A673 (cell line): Measurements from ENCODE around the gene RIMS1. TPM values are rescaled to one million over a fixed set of nuclear protein-coding genes. Genes with fewer than 3 reads are reported as not detected.

Source experiments
- BruUV-seq: library from RNA; stranded (reverse); fragments of 400-500 nt; replicated peaks from 2 replicates; lab custom pipeline; 2021; lab: Mats Ljungman, UMichigan
- CTCF ChIA-PET: fragments of 300-600 bp; sonication (Branson Sonifier 250); formaldehyde crosslinking; loops from one replicate; lab custom pipeline; 2022; ENCODE audit warnings: antibody characterized with exemption; lab: Charles Lee
- POLR2A ChIA-PET: fragments of 300-600 bp; sonication (Branson Sonifier 250); formaldehyde crosslinking; loops from one replicate; lab custom pipeline; 2022; ENCODE audit warnings: antibody characterized with exemption; ENCODE audit not compliant: low non-redundant PET; lab: Charles Lee
- DNase-seq: peaks from one replicate; pipeline ENCODE4 v3.0.0-alpha.2; 2015; ENCODE audit warnings: low spot score
- H3K27ac ChIP-seq: fragments of 200-600 bp; sonication (generic); 2 replicates; pipeline ENCODE4 v1.5.1; 2016; ENCODE audit warnings: mixed run types, low read depth, mild to moderate bottlenecking, mixed read lengths, antibody characterized with exemption, low read length; ENCODE audit not compliant: poor library complexity, severe bottlenecking
- H3K27me3 ChIP-seq: fragments of 200-600 bp; sonication (generic); replicated peaks from 2 replicates; pipeline ENCODE4 v1.6.1; 2017; ENCODE audit warnings: mixed run types, low read depth, mild to moderate bottlenecking, mixed read lengths, antibody characterized with exemption, low read length; ENCODE audit not compliant: insufficient read depth, poor library complexity
- H3K36me3 ChIP-seq: fragments of 200-600 bp; sonication (generic); 2 replicates; pipeline ENCODE4 v1.6.1; 2016; ENCODE audit warnings: mixed run types, mild to moderate bottlenecking, mixed read lengths, antibody characterized with exemption, low read length; ENCODE audit not compliant: insufficient read depth, poor library complexity, severe bottlenecking
- H3K4me1 ChIP-seq: fragments of 200-600 bp; sonication (generic); 2 replicates; pipeline ENCODE4 v1.6.1; 2017; ENCODE audit warnings: mixed run types, mild to moderate bottlenecking, mixed read lengths, antibody characterized with exemption, low read length; ENCODE audit not compliant: insufficient read depth, poor library complexity, severe bottlenecking
- H3K4me3 ChIP-seq: fragments of 200-600 bp; sonication (generic); 2 replicates; pipeline ENCODE4 v1.5.1; 2016; ENCODE audit warnings: low read depth, mixed run types, mild to moderate bottlenecking, mixed read lengths, low read length; ENCODE audit not compliant: poor library complexity, severe bottlenecking
- H3K9me3 ChIP-seq: fragments of 200-600 bp; sonication (generic); 2 replicates; pipeline ENCODE4 v1.6.1; 2016; ENCODE audit warnings: mixed run types, low read depth, mild to moderate bottlenecking, mixed read lengths, antibody characterized with exemption, low read length; ENCODE audit not compliant: poor library complexity, severe bottlenecking
- EZH2 ChIP-seq: fragments of 200-600 bp; sonication (generic); IDR thresholded peaks from 2 replicates; pipeline ENCODE4 v1.6.1; 2017; ENCODE audit warnings: borderline replicate concordance, low read depth, mild to moderate bottlenecking, mixed read lengths, antibody characterized with exemption, low read length; ENCODE audit not compliant: poor library complexity, severe bottlenecking
- intact Hi-C: fragments of 100-400 bp; cut with micrococcal nuclease; formaldehyde crosslinking; loops from one replicate; pipeline ENCODE4 v1.10.0; 2022; ENCODE audit not compliant: unreplicated experiment
- total RNA-seq: library from RNA; stranded (reverse); gene quantifications from 2 replicates; pipeline ENCODE4 v1.2.3, GENCODE V29; 2021
- TF ChIP-seq, protein P1 (sequence below): fragments of 300-800, 200-600 bp; sonication (generic); conservative IDR thresholded peaks from 2 replicates; pipeline ENCODE4 v1.5.1; 2017; ENCODE audit warnings: low read depth, mild to moderate bottlenecking, antibody characterized with exemption, low read length, moderate library complexity, mixed read lengths

RIMS1 gene
- total RNA-seq, 1 experiment from 2014 or later = 1.3 TPM

DNA sequence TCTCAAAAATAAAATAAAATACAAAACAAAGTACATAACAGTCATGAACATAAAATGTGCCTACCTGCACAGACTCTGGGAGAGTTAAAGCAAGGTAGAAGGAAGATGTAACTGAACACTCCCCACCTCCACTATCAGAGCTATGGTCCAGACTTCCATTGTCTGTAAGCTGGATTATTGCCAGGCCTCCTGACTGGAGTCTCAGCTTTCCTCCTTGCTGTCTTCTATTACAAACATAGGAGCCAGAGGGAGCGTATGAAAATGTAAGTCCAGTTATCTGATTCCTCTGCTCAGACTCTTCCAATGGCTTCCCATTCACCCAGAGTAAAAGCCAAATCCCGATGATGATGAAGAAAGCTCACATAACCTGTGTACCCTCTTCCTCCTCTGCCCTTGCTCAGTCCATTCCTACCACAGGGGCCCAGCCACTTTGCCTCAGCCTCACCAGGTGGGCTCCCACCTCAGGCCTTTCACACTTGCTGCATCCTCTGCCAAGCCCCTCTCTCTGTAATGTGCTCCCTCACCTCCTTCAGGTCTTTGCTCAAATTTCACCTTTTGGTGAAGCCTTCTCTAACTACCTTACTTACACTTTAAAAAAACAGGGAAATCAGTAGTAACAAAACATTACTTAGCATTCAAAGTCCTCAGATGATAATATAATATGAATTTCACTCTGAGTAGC is 194.1 kb downstream of the RIMS1 start:
- TF ChIP-seq, protein P1, sequence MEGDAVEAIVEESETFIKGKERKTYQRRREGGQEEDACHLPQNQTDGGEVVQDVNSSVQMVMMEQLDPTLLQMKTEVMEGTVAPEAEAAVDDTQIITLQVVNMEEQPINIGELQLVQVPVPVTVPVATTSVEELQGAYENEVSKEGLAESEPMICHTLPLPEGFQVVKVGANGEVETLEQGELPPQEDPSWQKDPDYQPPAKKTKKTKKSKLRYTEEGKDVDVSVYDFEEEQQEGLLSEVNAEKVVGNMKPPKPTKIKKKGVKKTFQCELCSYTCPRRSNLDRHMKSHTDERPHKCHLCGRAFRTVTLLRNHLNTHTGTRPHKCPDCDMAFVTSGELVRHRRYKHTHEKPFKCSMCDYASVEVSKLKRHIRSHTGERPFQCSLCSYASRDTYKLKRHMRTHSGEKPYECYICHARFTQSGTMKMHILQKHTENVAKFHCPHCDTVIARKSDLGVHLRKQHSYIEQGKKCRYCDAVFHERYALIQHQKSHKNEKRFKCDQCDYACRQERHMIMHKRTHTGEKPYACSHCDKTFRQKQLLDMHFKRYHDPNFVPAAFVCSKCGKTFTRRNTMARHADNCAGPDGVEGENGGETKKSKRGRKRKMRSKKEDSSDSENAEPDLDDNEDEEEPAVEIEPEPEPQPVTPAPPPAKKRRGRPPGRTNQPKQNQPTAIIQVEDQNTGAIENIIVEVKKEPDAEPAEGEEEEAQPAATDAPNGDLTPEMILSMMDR = no peak
- no peak for TF ChIP-seq EZH2
- no TSS peak for BruUV-seq
- ChIA-PET CTCF (no interaction called here), POLR2A (no interaction called here)
- intact Hi-C loops = loop anchor here (10.0 kb wide), 1 partner anchor 886 kb away; no protein-coding TSS in a partner anchor
- Histone ChIP-seq H3K4me3 (no peak overlapping the region), H3K36me3 (no peaks in the 10 kb centered on the region), H3K9me3 (no peaks in the 10 kb centered on the region), H3K27ac (no peak overlapping the region), H3K27me3 (no peaks in the 10 kb centered on the region), H3K4me1 (peaks cover 10% of the 10 kb centered on the region)
- no peak for DNase-seq

DNA sequence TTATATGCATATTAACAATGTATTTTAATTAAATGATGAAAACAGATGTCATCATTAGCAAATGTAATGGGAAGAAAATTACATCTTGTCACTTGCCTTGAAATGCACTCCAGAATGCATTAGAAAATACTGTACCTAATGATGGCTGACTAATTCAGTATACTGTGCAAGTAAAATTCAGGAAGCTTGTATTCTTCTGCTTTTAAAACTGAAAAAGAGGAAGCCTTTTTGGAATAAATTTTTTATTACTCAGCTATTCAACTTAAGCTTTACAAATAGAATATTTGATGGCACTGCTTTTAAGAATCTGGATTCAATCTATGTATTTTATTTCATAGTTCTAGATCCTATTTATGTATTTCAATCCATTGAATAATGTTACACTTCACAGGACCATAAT is 195.5 kb downstream of the RIMS1 start:
- DNase-seq = no peak
- no TSS peak for BruUV-seq
- no peak overlapping the region for H3K27ac ChIP-seq
- intact Hi-C loops = loop anchor here (1.0 to 10.0 kb wide), 3 partner anchors 227 to 887 kb away; no protein-coding TSS in a partner anchor
- H3K4me1 ChIP-seq = peaks cover 10% of the 10 kb centered on the region
- H3K36me3 ChIP-seq = no peaks in the 10 kb centered on the region
- TF ChIP-seq EZH2 = no peak
- TF ChIP-seq, protein P1 = no peak
- H3K9me3 ChIP-seq = no peaks in the 10 kb centered on the region
- ChIA-PET POLR2A (no interaction called here), CTCF (no interaction called here)
- no peak overlapping the region for H3K4me3 ChIP-seq
- H3K27me3 ChIP-seq = no peaks in the 10 kb centered on the region

DNA sequence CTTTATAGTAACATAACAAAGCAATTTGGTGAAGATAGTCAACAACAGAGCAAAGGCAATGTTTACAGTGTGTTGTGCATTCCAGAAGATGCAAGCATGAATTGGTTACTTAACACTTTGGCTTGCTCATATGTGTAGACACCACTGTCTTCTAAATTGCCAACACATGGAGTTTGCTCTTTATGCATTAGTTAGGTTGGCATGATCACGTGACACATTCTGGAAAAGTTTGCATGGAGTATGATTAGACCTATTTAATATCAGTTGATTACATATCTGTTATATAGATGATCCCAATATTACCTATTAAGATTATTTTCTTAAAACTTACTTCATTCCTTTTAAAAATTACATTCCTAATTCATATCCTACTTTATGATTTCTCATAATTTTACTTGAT is 197.6 kb downstream of the RIMS1 start:
- intact Hi-C loops = loop anchor here (2.0 to 10.0 kb wide), 4 partner anchors 461 to 889 kb away; no protein-coding TSS in a partner anchor
- POLR2A ChIA-PET = no interaction called here
- no peaks in the 10 kb centered on the region for H3K36me3 ChIP-seq
- CTCF ChIA-PET = no interaction called here
- no TSS peak for BruUV-seq
- H3K4me1 ChIP-seq = peaks cover 10% of the 10 kb centered on the region
- no peak for DNase-seq
- H3K9me3 ChIP-seq = no peaks in the 10 kb centered on the region
- H3K27ac ChIP-seq = no peak overlapping the region
- TF ChIP-seq, protein P1 = no peak
- TF ChIP-seq EZH2 = no peak
- H3K27me3 ChIP-seq = no peaks in the 10 kb centered on the region
- no peak overlapping the region for H3K4me3 ChIP-seq
